GM21737 (cell line): ENCODE measurements around the gene THADA.
"Not testable (repeated sequence)": the region's sequence is repeated elsewhere in the genome, so short reads cannot be mapped to it uniquely, and the experiment has no call there.

ENCODE experiments used
- ATAC-seq: cut with Tn5 transposase; IDR thresholded peaks from one replicate; pipeline ENCODE4 v1.9.1; 2021; ENCODE audit warnings: mild to moderate bottlenecking, moderate library complexity; ENCODE audit not compliant: unreplicated experiment

THADA gene

DNA sequence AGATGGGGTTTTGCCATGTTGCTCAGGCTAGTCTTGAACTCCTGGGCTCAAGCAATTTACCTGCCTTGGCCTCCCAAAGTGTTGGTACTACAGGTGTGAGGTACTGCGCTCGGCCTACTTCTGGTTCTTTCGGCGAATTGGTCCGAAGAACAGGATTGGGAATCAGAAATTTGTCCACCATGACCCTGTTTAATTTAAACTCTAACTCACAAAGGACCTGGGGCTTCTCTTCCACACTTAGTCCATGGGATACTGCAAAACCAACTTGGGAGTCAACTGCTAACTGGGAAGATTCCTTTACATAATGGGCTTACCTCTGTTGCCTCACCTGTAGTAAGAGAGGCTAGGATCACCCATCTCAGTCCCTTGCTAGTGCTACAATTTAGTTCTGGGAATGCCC is 289.6 kb downstream of the THADA start:
- no peak for ATAC-seq

DNA sequence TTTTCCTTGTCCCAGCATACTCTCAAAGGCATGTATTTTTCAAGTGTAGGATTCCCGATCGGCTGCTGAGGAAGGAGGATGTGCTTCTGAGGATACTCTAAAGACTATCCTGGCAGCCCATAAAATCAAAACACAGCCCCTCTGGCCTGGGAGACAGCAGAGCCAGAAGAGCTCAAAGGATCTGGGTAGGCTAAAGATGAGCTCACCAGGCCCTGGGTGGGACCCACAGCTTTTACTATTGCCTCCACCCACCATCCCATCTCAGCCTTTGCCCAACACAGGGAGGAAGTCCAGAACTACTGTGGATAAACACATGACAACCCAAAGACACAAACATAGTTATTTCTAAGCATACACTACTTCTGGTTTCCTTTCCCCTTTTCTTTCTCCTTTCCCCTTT is 290.3 kb downstream of the THADA start:
- ATAC-seq = no peak

DNA sequence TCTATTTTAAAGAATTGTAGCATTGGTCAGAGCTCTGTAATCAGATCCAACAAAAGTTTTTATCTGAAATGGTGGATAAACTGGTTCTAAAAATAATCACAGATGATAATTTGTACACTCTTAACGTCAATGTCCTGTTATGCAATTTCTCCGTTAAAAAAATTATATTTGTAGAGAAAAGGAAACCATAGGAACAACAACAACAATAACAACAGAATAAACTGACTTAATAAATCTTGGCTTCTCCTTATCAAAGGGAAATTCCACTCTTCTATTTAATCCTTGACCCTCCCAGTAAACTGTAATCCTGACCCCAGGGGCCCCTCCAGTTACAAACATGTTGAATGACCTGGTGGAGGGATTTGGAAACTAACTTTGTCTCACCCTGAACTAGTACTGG is 290.8 kb downstream of the THADA start:
- no peak for ATAC-seq

DNA sequence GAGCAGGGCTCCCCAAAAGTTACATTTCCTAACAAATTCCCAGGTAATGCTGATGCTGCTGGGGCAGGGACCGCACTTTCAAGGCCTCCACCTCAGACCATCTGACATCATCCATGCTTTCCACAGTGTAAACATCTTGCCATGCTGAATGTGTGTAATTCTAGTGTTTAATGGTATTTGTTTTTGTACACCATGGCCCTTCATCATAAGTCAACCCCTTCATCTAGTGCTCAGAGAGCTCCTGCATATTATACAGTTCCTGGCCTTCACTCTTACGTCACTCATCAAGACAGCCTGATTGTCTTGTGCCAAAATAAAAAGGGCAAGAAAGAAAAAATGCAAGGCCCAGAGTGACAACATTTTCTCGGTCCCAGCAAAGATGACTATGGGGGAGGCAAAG is 291.9 kb downstream of the THADA start:
- ATAC-seq = no peak

DNA sequence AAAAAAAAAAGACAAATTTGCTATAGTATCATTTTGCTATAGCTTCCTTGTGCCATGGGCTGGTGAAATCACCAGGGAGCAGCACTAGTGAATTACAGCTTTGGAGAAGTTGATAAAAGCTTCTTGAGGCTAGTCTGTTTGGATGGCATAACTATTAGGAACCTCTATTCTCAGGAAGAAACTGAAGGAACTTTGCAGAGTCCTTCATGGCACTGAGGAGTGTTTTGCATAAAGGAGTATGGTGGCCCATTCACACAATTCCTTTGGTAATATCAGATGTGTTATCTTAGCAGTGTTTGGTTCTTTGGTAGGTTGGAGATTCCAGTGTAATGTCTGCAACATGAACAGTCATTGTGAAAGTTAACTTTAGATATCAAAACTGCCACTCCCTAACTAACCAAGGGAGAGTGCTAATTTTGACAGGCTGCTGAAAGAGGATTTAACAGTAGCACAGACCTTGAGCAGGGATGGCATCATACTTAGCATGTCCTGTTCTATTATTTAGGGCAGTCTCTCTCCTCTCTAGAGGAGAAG is 292.8 kb downstream of the THADA start:
- ATAC-seq = no peak

DNA sequence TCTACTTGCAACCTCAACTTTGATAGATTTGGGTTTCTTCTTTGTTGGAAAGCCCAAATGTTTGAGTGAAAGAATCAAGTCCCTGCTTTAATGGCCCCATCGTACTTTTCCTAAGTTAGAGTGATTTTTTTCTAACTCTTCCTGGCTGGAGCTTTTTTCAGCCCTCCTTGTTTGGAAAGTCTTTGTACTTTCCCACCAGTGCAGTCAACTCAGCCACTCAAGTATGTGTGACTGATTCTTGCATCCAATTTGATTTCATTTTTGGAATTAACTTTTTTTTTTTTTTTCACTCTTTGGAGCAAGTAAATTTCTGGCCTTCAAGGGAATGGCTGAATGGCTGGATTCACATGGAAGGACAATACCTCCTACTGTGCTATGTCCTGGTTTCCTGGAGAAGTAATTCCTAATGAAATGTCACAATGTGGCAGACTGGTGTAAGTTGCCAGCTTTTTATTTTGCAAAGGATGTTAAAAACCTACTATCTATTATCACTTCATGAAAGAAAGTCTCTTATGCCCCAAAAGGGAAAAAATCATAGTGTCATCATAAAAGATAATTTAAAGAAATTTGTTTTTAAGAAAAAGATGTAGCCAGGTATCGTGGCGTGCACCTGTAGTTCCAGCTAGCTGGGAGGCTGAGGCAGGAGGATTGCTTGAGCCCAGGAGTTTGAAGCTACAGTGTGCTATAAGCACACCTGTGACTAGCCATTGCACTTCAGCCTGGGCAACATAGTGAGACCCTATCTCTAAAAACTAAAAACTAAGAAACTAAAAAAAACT is 293.5 kb downstream of the THADA start:
- ATAC-seq = no peak

DNA sequence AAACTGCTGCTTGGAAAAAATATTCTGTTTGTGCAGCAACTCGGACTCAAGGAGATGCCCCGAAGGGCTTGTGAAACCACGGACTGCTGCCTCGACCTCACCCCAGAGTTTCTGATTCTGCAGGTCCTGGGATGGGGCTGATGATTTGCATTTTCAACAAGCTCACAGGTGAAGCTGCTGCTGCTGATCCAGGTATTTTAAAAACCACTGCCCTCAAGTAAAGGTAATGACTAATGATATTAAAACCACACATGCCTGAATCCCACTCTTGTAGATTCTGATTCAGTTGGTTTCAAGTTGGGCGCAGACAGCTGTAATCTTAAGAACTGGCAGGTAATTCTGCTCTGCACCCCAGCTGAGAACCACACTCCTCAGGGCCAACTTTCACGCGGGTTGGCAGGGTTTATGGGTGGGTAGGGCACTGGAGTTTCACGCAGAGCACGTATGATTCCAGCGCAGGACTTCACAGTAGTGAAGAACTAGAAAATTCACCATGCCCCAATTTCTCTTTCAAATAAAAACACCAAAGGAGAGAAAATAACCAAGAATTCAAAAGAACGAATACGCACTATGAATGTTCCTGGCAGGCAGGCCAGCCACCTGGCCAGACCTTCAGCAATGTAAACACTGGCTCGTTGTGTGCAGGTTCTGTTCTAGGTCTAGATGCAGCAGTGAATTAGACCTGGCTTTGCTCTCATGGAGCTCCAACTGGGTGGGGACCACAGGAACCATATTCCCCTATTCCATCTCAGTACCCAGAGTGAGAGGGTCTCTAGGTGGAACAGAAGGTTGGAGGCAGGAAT is 294.9 kb downstream of the THADA start:
- ATAC-seq = no peak

DNA sequence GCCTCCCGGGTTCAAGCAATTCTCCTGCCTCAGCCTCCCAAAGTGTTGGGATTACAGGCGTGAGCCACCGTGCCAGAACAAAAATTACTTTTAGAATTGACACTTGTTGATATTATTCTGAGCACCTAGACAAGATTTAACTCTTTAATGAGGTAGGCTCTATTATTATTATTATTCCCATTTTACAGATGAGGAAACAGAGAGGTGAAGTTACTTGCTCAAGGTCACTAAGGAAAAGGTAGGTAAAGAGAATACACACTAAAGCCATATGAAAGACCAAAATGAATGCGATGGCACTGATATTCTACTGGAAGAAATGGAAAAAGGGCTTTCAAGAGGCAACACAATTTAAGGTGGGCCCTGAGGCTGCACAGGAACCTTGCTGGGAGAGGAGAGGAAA is 295.6 kb downstream of the THADA start:
- ATAC-seq = no peak

DNA sequence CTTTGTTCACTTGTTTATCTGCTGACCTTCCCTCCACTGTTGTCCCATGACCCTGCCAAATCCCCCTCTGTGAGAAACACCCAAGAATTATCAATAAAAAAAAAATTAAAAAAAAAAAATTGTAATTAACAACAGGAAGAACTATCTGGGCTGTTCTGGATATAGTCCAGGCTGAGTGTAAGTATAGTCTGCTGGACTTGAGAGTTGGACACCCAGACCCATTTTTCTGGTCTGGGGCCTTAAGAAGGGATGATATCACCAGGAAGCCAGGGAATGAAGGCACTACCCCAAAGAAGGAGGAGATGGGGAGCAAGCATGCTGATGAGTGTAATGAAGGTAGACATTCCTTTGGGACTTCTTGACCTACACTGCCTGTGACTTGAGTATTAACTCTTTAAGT is 297.3 kb downstream of the THADA start:
- no peak for ATAC-seq

DNA sequence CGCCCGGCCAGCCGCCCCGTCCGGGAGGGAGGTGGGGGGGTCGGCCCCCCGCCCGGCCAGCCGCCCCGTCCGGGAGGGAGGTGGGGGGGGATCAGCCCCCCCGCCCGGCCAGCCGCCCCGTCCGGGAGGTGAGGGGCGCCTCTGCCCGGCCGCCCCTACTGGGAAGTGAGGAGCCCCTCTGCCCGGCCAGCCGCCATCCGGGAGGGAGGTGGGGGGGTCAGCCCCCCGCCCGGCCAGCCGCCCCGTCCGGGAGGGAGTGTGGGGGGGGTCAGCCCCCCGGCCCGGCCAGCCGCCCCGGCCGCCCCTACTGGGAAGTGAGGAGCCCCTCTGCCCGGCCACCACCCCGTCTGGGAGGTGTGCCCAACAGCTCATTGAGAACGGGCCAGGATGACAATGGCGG is 298.1 kb downstream of the THADA start:
- not testable (repeated sequence) for ATAC-seq

DNA sequence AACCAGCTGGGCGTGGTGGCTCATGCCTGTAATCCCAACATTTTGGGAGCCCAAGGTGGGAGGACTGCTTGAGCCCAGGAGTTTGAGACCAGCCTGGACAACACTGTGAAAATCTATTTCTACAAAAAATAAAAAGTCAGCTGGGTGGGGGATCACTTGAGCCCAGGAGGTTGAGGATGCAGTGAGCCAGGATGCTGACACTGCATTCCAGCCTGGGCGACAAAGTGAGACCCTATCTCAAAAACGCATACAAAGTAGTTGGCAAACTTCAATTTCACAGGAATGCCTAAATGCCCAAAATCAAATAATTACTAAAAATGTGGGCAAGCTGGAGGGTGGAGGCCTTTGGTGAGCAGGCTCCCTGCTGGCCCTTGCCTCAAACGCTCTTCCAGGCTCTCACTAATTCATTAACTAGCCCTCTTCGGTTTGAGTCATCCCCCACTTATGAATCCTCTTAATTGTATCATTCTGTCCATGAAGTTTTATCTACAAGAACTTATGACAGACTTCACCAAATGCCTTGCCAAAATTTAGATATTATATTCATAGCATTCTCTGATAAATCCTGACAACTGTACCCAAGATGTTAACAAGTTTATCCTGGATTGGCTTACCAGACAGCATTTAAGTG is 300.8 kb downstream of the THADA start:
- no peak for ATAC-seq

DNA sequence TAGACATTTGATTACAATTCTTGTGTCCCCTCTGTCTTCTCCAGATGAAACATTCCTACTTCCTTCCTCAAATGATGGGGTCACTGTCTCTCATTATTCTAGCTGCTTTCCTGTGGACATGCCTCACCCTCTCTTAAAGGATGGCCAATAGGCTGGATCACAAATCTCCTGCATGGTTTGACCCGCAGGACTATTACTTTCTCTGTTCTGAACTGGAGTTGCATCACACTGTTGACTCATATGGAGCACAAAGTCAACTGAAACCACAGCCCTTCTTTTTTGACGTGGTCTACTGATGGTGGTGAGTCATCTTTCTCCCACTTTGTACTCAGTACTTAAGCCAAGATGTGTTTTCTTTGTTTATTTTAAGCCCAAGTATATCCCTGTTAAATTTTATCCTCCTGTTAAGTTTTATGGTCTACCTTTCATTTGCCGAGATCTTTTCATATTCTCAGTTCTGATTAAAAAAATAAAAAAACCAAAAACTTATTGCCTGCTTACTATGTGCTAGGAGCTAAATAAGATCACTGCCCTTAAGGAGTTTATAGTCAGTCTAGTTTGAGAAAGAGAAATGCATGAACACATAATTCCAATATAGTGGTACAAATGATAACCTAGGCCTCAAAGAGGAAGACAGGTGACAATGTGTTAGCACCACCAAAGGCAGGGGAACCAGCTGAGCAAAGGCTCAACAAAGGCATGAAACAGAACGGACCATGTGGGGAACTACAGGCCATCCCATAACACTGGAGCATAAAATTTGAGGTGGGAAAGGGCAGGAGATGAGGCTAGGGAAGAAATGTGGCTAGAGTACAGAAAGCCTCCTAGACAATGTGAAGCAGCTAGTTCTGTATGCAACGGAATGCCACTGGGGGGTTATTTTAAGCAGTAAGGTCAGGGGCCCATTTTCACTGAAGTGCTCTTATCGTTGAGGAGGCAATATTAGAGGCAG is 301.8 kb downstream of the THADA start:
- peak; percentile 98 for ATAC-seq

DNA sequence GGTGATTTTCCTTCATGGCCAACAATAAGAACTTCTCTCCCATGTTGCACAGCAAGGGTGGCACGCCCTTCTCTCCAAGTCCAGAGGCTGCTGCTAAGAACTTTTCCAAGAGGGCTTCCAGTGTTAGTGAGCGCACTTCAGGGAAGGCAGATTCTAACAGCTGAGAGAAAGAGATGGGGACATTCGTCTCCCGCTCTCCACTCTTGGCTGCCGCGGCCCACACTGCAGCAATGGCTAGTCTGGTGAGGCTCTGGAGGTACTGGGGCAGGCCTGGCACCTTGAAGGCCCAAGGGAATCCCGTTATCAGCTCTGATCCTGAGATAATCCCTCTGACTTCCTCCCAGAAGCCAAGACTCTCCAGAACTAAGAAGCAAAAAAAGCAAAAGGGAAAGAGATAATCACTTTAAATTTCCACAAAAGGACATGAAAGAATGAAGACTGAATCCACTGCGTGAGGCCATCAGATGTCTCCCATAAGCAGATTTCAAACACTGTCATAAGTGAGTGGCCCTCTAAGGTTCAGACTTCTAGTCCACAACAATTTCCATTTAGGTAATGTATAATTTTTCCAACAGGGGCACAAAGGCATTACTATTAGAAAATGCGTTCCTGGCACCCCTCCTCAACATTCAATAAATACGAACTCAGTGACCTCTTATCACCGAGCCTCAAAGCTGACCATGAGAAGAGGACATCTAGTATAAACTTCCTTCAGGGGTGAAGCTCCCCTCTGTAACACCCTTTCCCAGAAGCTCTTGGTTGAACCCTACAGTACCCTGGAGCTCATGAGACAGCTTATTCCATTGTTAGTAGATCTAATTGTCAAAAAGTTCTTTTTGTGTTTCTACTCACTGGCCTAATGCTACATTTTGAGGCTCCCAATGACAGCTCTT is 302.7 kb downstream of the THADA start:
- peak; percentile 22 for ATAC-seq

DNA sequence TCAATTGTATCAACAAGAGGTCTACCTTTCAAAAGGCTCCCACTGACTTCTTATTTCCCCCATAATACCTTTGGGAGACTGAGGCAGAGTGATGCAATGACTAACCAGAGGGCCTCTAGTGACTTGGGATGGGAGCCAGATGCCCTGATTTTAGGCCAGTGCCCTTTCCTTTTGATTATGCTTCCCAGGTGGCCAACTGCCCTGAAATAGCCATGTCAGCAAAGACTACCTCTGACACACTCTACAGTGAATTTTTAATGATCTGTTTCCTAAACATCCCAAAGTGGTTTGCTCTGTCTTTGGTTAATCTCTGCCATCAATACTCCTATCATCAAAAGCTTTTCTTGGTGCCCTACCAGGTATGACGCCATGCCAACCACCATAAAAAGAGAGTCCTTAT is 303.5 kb downstream of the THADA start:
- ATAC-seq = no peak

DNA sequence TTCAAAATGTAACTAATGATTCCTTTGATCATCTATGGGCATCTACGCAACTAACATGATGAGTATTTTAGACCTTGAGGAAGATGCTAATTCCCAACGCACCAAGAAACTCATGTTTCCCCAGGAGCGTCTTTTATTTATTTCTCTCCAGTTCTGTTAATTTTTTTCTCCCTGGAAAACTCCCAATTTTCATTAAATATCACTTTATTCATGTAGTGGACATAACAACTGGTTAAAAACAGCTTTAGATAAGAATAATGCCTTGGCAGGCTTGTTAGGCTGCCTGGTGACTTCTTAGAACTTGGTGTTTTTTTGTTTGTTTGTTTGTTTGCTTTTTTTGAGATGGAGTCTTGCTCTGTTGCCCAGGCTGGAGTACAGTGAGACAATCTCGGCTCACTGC is 306.5 kb downstream of the THADA start:
- no peak for ATAC-seq

DNA sequence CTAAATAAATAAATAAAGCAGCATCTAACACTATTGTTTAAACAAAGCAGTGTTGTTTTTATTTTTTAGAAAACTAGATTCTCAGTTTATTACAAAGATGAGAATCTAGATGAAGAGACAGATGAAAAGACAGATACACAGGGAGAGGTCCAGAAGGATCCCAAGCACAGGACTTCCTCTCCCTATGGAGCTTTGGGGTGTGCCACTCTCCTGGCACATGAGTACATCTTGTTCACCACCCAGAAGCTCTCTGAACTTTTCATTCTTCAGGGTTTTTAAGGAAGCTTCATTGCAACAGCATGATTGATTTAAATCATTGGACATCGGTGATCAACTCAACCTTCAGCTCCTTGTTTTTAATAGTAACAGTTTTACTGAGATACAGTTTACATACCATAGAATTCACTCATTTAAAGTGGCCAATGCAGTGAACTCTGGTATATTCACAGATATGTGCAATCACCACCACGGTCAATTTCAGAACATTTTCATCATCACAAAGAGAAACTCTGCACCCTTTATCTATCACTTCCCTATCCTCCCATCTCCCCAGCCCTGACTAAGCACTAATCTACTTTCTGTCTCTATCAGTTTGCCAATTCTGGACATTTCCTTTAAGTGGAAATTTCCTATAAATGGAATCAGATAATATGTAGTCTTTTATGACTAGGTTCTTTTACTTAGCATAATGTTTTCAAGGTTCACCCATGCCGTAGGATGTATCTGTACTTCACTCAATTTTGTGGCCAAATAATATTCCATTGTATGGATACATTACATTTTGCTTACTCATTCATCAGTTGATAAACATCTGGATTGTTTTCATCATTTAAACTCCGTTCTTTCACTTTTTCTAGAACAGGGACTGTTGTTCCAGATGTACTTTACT is 307.2 kb downstream of the THADA start:
- no peak for ATAC-seq

DNA sequence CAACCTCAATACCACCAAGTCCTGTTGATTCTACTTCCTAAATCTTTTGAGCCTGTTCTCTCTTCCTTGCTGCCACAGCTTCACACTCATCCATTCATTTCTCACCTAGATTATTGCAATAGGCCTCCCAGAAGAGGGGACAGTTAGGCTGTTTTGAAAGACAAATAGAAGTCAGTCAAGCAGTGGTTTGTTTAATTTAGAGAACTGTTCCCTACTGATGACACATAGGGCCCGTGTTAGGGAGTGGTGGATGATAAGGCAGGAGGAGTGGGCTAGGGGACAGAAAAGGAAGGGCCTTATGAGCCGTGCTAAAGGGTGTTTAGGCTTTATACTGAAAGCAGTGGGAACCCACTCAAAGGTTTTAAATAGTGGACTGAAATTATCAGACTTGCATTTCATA is 309.9 kb downstream of the THADA start:
- ATAC-seq = no peak

DNA sequence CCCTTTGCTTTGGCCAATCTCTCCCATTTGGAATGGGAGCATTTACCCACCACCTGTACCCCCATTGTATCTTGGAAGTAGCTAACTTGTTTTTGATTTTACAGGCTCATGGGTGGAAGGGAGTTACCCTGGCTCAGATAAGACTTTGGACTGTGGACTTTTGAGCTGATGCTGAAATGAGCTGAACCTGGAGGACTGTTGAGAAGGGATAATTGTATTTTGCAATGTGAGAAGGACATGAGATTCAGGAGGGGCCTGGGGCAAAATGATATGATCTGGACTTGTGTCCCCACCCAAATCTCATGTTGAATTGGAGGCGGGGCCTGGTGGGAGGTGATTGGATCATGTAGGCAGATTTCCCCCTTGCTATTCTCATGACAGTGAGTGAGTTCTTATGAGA is 310.9 kb downstream of the THADA start:
- no peak for ATAC-seq

DNA sequence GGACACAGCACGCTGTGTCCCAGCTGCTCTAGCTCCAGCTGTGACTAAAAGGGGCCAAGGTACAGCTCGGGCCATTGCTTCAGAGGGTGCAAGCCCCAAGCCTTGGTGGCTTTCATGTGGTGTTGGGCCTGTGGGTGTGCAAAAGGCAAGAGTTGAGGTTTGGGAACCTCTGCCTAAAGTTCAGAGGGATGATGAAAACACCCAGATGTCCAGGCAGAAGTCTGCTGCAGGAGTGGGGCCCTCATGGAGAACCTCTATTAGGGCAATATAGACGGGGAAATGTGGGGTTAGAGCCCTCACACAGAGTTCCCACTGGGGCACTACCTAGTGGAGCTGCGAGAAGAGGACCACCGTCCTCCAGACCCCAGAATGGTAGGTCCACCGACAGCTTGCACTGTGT is 311.5 kb downstream of the THADA start:
- ATAC-seq = not testable (repeated sequence)
